LoVo (cell line): ENCODE results near the gene GLCCI1.

Experiments used
- DNase-seq: peaks from one replicate; pipeline ENCODE4 v3.0.0-alpha.2; 2016; ENCODE audit warnings: low spot score

GLCCI1 gene

GRCh38 chr7:7962851-7963250 lies 5.7 kb upstream of the GLCCI1 start:
- no peak for DNase-seq

- no peak for DNase-seq
These were observed 4.3 kb upstream of the GLCCI1 start for GRCh38 chr7:7964250-7964649.

DNA sequence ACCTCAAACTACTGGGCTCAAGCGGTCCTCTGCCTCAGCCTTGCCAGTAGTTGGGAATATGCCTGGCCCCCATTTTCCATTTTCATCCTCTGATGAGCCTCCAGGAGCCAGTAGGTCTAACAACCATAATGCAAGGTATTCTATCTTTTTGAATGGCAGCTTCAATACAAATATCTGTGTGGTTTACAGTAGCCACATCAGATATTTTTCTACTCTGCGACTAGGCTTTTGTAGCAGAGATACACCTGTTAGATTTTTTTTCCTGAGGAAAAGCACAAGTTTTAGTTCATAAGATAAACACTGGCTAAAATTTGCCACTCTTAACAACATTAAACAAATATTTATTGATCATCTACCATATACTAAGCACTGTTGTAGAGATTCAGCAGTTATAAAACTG lies 3.9 kb upstream of the GLCCI1 start:
- no peak for DNase-seq

DNA sequence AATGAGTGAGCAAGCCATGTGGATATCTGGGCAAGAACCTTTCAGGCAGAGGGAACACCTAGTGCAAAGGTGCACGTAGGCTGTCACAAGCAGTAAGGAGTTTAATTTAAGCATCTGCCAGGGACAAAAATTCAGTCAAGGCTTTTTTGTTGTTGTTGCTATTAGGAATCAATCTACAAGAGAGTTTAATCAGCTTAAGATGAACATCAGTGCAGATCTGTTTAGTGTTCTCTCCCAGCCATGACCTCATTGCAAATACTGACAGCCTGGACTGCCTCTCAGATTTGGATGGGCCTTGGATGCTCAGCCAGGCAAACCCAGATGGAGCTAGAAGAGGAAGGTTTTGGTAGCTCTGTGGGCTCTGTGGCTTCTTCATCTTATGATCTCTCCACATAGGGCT lies 3.3 kb upstream of the GLCCI1 start:
- no peak for DNase-seq

- no peak for DNase-seq
These were observed 2.4 kb upstream of the GLCCI1 start for GRCh38 chr7:7966141-7966734.

GRCh38 chr7:7967886-7968543 lies 581 bp upstream of the GLCCI1 start:
- no peak for DNase-seq

DNA sequence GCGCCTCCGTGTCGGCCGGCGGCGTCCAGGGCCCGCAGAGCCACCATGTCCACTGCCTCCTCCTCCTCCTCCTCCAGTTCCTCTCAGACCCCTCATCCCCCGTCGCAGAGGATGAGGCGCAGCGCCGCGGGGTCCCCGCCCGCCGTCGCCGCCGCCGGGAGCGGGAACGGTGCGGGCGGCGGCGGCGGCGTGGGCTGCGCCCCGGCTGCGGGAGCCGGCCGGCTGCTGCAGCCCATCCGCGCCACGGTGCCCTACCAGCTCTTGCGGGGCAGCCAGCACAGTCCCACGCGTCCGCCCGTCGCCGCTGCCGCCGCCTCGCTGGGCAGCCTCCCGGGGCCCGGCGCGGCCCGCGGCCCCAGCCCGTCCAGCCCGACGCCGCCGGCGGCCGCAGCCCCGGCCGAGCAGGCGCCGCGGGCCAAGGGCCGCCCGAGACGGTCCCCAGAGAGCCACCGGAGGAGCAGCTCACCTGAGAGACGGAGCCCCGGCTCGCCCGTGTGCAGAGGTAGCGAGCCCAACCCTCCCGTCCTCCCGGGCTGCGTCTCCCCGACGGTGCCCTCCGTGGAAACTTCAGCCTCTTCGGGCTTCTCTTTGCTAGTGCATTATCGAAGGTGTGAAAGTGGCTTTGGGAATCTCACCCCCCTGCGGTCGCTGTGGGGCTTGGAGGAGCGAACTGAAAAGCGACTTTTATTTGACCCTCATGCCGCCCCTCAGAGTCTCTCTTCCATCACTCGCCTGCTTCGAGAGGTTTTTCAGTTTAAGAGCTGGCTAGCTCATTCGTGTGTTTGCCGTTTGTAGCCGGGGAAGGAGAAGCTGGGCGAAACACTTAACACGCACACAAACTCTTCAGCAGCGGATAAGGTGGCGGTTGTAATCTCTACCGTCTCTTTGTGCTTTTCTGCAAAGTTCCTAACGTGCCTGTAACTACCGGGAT lies 975 bp downstream of the GLCCI1 start:
- DNase-seq = peak; percentile 39

GRCh38 chr7:7970237-7970530 lies 1.6 kb downstream of the GLCCI1 start:
- DNase-seq = no peak

GRCh38 chr7:7970531-7971307 lies 2.1 kb downstream of the GLCCI1 start:
- DNase-seq = no peak

DNA sequence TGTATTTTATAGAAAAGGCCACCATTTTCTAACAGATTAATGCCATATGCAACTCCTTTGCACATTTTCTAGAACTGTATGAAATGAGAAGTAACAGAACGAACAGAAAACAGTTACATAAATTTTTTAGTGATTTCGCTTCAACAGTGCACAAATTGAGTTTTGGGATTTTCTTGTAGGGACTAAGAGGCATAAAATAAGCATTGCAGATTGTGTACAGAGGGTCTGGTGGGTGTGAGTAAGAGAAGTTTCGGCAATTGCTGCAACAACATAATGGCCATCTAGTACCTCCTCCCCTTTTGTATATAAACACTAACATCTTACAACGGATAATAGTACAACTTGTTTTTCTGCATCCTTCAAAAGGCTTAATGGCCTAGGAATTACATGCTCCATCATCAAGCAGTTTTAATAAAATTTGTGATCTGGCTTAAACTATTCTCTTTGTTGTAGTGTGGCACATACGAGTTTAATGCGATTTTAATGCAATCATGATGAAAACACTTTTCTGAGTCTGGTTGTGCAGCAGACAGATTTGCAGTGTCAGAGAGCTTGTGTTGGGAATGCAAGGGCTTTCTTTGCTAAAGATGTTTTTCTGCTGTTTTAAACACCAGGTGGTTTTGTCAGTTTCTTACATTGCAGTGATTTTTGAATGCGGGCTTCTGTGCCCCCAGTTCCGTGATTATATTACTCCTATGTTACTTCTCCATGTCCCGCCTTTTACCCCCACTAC lies 2.9 kb downstream of the GLCCI1 start:
- no peak for DNase-seq

DNA sequence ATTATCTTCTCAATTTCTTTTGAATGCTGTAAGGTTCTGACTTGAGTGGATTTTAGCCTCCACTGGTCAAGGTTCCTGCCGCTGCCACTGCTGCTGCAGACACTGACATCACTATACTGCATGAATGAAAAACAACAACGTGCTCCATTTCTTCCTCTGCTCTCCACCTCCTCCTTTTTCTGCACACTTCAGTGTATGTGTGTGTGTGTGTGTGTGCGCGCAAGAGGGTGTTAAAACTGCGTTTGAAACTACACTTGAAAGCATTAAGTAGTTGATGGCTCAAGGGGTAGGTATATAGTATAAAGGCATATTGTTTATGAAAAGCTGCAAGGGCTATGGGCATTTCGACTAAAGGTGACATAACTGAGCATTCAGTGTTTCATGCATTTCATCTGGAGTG lies 3.5 kb downstream of the GLCCI1 start:
- DNase-seq = no peak

- DNase-seq = no peak
These were observed 4.5 kb downstream of the GLCCI1 start for GRCh38 chr7:7972922-7973594.

GRCh38 chr7:7976677-7977076 lies 8.1 kb downstream of the GLCCI1 start:
- DNase-seq = no peak

- no peak for DNase-seq
These were observed 9.2 kb downstream of the GLCCI1 start for GRCh38 chr7:7977774-7978173.

DNA sequence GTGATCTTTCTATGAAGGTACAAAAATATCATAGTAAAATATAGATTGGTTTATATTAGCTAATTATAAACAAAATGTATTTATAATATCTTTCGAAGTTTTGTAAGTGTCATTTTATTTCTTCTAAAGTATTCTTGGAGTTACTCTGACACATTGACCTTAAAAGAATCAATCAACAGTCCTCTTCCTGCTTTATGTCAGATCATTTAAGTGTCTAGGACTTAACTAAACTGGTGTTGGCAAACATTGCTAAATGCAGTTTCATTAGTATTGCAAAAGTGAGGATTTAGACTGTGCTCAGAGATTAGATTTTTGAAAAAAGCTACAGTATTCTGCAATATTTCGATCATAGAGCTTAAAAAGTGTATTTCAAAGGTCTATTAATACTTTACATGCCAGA lies 10.3 kb downstream of the GLCCI1 start:
- DNase-seq = no peak

GRCh38 chr7:7979558-7979957 lies 11.0 kb downstream of the GLCCI1 start:
- DNase-seq = no peak

DNA sequence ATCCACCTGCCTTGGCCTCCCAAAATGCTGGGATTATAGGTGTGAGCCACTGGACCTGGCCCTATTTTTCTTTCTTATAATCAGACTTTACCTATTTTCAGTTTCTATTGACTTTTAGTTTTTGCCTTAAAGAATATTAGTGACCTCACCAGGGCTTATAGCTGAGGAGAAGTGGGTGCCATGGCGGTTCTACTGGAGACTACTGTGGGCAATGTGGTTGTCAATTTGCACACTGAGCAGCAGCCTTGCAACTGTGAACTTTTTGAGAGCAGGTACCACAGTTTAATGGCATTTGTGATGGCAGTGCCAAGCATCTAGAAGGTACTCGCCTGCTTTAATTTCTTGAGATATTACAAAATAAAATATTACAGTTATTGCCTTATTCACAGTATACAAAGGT lies 11.5 kb downstream of the GLCCI1 start:
- DNase-seq = no peak

DNA sequence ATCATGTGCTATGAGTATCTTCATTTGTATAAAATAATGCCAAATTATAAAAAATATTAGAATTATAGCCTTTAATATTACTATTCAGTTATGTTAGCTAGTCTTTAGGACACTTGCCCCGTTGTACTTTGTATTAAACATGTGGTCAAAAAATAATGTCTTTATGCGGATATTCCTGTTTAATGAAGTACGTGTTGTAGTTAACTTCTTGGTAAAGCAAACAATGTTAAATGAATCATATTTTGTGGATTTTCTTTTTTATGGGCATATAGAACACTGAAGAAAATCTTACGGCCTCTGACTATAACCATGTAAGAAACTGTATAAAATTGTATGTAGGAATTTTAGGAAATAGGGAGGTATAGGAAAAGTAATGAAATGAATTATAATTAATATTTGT lies 14.3 kb downstream of the GLCCI1 start:
- DNase-seq = no peak

DNA sequence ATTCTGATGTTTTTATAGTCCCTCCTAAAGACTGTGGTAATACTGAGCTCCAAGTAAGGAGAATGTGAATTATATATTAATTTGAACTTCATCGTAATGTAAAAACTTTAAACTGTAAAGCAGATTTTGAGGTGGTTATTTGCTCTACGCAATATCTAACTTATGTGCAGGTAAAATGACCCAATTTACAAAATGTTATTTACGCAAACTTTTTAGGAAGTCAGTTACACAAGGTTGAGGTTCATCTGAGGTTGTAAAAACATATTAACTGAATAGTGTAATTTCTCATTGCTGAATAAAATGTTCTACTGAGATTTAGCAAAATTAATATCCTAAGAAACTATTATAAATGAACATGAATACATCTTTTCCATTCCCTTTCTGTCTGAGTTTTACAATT lies 15.8 kb downstream of the GLCCI1 start:
- DNase-seq = no peak

DNA sequence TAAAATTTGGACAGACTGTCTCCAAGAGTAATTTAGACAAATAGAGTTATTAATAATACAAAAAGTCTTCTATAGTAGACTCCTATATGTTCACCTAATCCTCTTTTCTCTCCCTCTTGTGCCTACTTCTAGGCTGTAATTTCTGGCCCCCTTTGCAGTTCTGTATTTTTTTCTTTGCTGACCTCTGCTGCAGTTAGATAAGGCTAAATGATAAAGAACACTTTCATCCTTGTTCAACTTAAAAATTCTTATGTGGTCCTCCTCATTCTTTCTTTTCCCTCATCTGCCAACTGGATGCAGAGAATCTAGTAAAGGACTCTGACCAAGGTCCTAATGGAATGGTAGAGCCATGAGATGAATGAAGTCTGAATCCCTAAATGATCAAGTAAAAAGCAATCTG lies 20.1 kb downstream of the GLCCI1 start:
- DNase-seq = no peak

DNA sequence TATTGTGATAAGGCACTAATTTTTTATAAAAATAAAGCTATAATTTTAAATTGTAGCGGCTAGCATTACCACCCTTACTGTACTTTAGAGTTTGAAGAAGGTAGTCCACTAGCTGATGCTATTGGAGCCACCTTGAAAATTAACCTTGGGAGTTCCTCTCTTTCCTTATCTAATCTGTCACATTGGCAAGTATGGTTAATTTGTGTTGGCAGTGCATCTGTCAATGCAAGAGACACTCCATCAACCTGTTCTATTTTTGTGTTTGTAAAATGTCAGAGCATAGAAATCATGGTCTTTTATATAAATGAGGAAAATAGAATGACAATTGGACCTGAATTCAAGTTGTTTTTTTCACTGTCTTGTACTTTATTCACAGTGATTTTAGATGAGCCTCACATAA lies 20.5 kb downstream of the GLCCI1 start:
- DNase-seq = no peak
